ENCODE results near the gene USP43.
"Not testable (repeated sequence)": the region's sequence is repeated elsewhere in the genome, so short reads cannot be mapped to it uniquely, and the experiment has no call there.

Gene USP43

GRCh38 chr17:9644910-9645751 lies at the start of gene USP43:
TSS of gene USP43 (plus strand) at chr17:9645517. CDS start at chr17:9645633, 116 bp downstream.
- peak; percentile 29 for DNase-seq (ENCODE audit: extremely low read depth, insufficient read length)
- no peak for TF ChIP-seq CTCF (IDR thresholded peaks at IDR 0.05; ENCODE audit: insufficient read depth, low read length, poor library complexity, severe bottlenecking)
- Histone ChIP-seq H3K27me3 (replicated peaks; ENCODE audit: control insufficient read depth, insufficient read depth, low read length) (peaks cover 4% of the 10 kb centered on the region), H3K4me3 (replicated peaks; ENCODE audit: low read depth, low read length) (peak within 1 kb of the TSS; percentile 34), H3K36me3 (ENCODE audit: control insufficient read depth, insufficient read depth, low read length) (no peaks in the 10 kb centered on the region)

GRCh38 chr17:9597638-9598037 lies 47.7 kb upstream of the USP43 start:
- not testable (repeated sequence) for H3K27me3 ChIP-seq (replicated peaks; ENCODE audit: control insufficient read depth, insufficient read depth, low read length); H3K36me3 ChIP-seq (ENCODE audit: control insufficient read depth, insufficient read depth, low read length); DNase-seq (ENCODE audit: extremely low read depth, insufficient read length); H3K4me3 ChIP-seq (replicated peaks; ENCODE audit: low read depth, low read length)

GRCh38 chr17:9598661-9599060 lies 46.7 kb upstream of the USP43 start:
- DNase-seq (ENCODE audit: extremely low read depth, insufficient read length), result no peak
- TF ChIP-seq CTCF (IDR thresholded peaks at IDR 0.05; ENCODE audit: insufficient read depth, low read length, poor library complexity, severe bottlenecking), result no peak
- H3K36me3 ChIP-seq (ENCODE audit: control insufficient read depth, insufficient read depth, low read length), result no peaks in the 10 kb centered on the region
- no peaks in the 10 kb centered on the region for H3K27me3 ChIP-seq (replicated peaks; ENCODE audit: control insufficient read depth, insufficient read depth, low read length)
- no peak overlapping the region for H3K4me3 ChIP-seq (replicated peaks; ENCODE audit: low read depth, low read length)

GRCh38 chr17:9604583-9604982 lies 40.7 kb upstream of the USP43 start:
- H3K4me3 ChIP-seq (replicated peaks; ENCODE audit: low read depth, low read length); H3K27me3 ChIP-seq (replicated peaks; ENCODE audit: control insufficient read depth, insufficient read depth, low read length); H3K36me3 ChIP-seq (ENCODE audit: control insufficient read depth, insufficient read depth, low read length); DNase-seq (ENCODE audit: extremely low read depth, insufficient read length): not testable (repeated sequence)

GRCh38 chr17:9606453-9606852 lies 38.9 kb upstream of the USP43 start:
- no peak for TF ChIP-seq CTCF (IDR thresholded peaks at IDR 0.05; ENCODE audit: insufficient read depth, low read length, poor library complexity, severe bottlenecking)
- no peak overlapping the region for H3K4me3 ChIP-seq (replicated peaks; ENCODE audit: low read depth, low read length)
- no peaks in the 10 kb centered on the region; the same call in 1 of the 2 replicates for H3K27me3 ChIP-seq (replicated peaks; ENCODE audit: control insufficient read depth, insufficient read depth, low read length)
- H3K36me3 ChIP-seq (ENCODE audit: control insufficient read depth, insufficient read depth, low read length), result no peaks in the 10 kb centered on the region
- DNase-seq (ENCODE audit: extremely low read depth, insufficient read length), result no peak

GRCh38 chr17:9607058-9607457 lies 38.3 kb upstream of the USP43 start:
- not testable (repeated sequence) for DNase-seq (ENCODE audit: extremely low read depth, insufficient read length)

GRCh38 chr17:9611557-9611956 lies 33.8 kb upstream of the USP43 start:
- Histone ChIP-seq H3K36me3 (ENCODE audit: control insufficient read depth, insufficient read depth, low read length) (no peaks in the 10 kb centered on the region), H3K27me3 (replicated peaks; ENCODE audit: control insufficient read depth, insufficient read depth, low read length) (no peaks in the 10 kb centered on the region; the same call in 1 of the 2 replicates), H3K4me3 (replicated peaks; ENCODE audit: low read depth, low read length) (no peak overlapping the region)
- no peak for TF ChIP-seq CTCF (IDR thresholded peaks at IDR 0.05; ENCODE audit: insufficient read depth, low read length, poor library complexity, severe bottlenecking)
- no peak for DNase-seq (ENCODE audit: extremely low read depth, insufficient read length)

More at GRCh38 chr17:9607058-9607457, 38.3 kb upstream of the USP43 start:
- H3K36me3 ChIP-seq (ENCODE audit: control insufficient read depth, insufficient read depth, low read length); H3K27me3 ChIP-seq (replicated peaks; ENCODE audit: control insufficient read depth, insufficient read depth, low read length); H3K4me3 ChIP-seq (replicated peaks; ENCODE audit: low read depth, low read length): not testable (repeated sequence)

All from GM06990 (cell line).